OCI-LY1 (cell line): ENCODE results near the gene CPNE1.

Experiments
- H2AFZ ChIP-seq: fragments of 200-600 bp; sonication (generic), shearing (Covaris generic); 2 replicates; pipeline ENCODE4 v1.6.0; 2014; ENCODE audit warnings: antibody characterized with exemption, mild to moderate bottlenecking, low read length
- H3F3A ChIP-seq: fragments of 200-600 bp; sonication (generic), shearing (Covaris generic); 2 replicates; pipeline ENCODE4 v1.6.0; 2014; ENCODE audit warnings: mild to moderate bottlenecking, antibody characterized with exemption, low read length, moderate library complexity; ENCODE audit not compliant: insufficient read depth
- H3K27ac ChIP-seq: fragments of 200-600 bp; sonication (generic); 2 replicates; pipeline ENCODE4 v1.5.1; 2014; ENCODE audit warnings: low read length, mixed run types, mild to moderate bottlenecking, low read depth; ENCODE audit not compliant: poor library complexity, severe bottlenecking
- H3K27me3 ChIP-seq: fragments of 200-600 bp; sonication (generic); 2 replicates; pipeline ENCODE4 v1.6.0; 2014; ENCODE audit warnings: antibody characterized with exemption, mild to moderate bottlenecking, low read length, moderate library complexity; ENCODE audit not compliant: insufficient read depth
- H3K36me3 ChIP-seq: fragments of 200-600 bp; sonication (generic); 2 replicates; pipeline ENCODE4 v1.6.1; 2014; ENCODE audit warnings: mild to moderate bottlenecking, antibody characterized with exemption, low read length, moderate library complexity, mixed read lengths; ENCODE audit not compliant: insufficient read depth
- H3K4me1 ChIP-seq: fragments of 200-600 bp; sonication (generic); 2 replicates; pipeline ENCODE4 v1.5.1; 2014; ENCODE audit warnings: mild to moderate bottlenecking, low read length, moderate library complexity; ENCODE audit not compliant: insufficient read depth, severe bottlenecking
- H3K4me2 ChIP-seq: fragments of 200-600 bp; sonication (generic), shearing (Covaris generic); 2 replicates; pipeline ENCODE4 v1.6.1; 2014; ENCODE audit warnings: low read length
- H3K4me3 ChIP-seq: fragments of 200-600 bp; sonication (generic); 2 replicates; pipeline ENCODE4 v1.5.1; 2014; ENCODE audit warnings: low read length, low read depth, mild to moderate bottlenecking, mixed read lengths; ENCODE audit not compliant: poor library complexity, severe bottlenecking
- H3K79me2 ChIP-seq: fragments of 200-600 bp; shearing (Covaris generic); 2 replicates; pipeline ENCODE4 v1.6.1; 2016; ENCODE audit warnings: mixed run types, low read length, mixed read lengths; ENCODE audit not compliant: insufficient read depth
- H3K9ac ChIP-seq: fragments of 200-600 bp; sonication (generic), shearing (Covaris generic); 2 replicates; pipeline ENCODE4 v1.6.1; 2014; ENCODE audit warnings: mild to moderate bottlenecking, low read length, mixed read lengths
- H3K9me2 ChIP-seq: fragments of 200-600 bp; sonication (generic), shearing (Covaris generic); 2 replicates; pipeline ENCODE4 v1.6.1; 2014; ENCODE audit warnings: low read depth, mild to moderate bottlenecking, low read length, mixed read lengths
- H3K9me3 ChIP-seq: fragments of 200-600 bp; shearing (Covaris generic); 2 replicates; pipeline ENCODE4 v1.6.1; 2014; ENCODE audit warnings: low read length, mixed read lengths
- H4K20me1 ChIP-seq: fragments of 200-600 bp; sonication (generic), shearing (Covaris generic); 2 replicates; pipeline ENCODE4 v1.6.0; 2016; ENCODE audit warnings: mild to moderate bottlenecking, low read length; ENCODE audit not compliant: insufficient read depth
- EZH2 ChIP-seq: fragments of 200-600 bp; sonication (generic), shearing (Covaris generic); IDR thresholded peaks from 2 replicates; pipeline ENCODE4 v1.8.0; 2017; ENCODE audit warnings: borderline replicate concordance, mixed run types, mild to moderate bottlenecking, antibody characterized with exemption, low read length, moderate library complexity, mixed read lengths
- TF ChIP-seq, protein P1 (sequence below): fragments of 200-600 bp; sonication (generic), shearing (Covaris generic); IDR thresholded peaks from 2 replicates; pipeline ENCODE4 v1.5.1; 2017; ENCODE audit warnings: mild to moderate bottlenecking, antibody characterized with exemption, low read length, moderate library complexity, mixed read lengths

Gene CPNE1

DNA sequence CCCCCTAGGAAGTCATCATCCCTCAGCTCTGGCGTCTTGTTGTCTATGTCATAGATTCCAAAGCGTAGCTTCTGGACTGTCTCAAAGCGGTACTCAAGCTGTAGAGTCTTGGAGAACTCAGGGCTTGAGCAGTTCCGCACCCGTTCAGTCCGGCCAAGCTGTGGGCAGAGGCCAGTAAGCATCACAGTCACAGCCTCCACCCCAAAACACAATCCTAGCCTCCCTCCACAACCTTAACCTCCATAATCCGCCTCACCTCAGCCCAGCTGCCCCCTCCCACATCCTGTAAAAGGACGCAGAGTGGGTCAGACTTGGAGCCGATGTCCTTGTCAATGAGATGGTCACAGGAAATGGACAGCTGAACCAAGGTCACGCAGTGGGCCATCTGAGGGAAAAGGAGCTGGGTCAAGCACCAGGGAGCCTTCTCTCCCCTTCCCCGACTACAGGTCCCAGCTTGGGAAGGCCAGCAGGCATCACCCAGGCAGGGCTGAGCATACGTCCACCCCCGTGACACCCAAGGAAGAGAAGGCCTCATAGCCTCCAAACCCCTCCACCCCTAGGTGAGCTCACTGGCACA, 32.1 kb downstream of the CPNE1 start:
- no peak overlapping the region for H3K9ac ChIP-seq
- H3K79me2 ChIP-seq = peaks cover 8% of the 10 kb centered on the region; the same call in 1 of the 2 replicates
- H3K27ac ChIP-seq = no peak overlapping the region
- H3K4me2 ChIP-seq = no peak overlapping the region
- no peaks in the 10 kb centered on the region for H3K4me1 ChIP-seq
- no peaks in the 10 kb centered on the region for H3F3A ChIP-seq
- H3K27me3 ChIP-seq = no peaks in the 10 kb centered on the region
- no peaks in the 10 kb centered on the region for H3K9me3 ChIP-seq
- H3K4me3 ChIP-seq = no peak overlapping the region
- no peaks in the 10 kb centered on the region for H3K9me2 ChIP-seq
- H2AFZ ChIP-seq = no peak overlapping the region
- H4K20me1 ChIP-seq = no peaks in the 10 kb centered on the region
- no peak for TF ChIP-seq EZH2
- TF ChIP-seq, protein P1, sequence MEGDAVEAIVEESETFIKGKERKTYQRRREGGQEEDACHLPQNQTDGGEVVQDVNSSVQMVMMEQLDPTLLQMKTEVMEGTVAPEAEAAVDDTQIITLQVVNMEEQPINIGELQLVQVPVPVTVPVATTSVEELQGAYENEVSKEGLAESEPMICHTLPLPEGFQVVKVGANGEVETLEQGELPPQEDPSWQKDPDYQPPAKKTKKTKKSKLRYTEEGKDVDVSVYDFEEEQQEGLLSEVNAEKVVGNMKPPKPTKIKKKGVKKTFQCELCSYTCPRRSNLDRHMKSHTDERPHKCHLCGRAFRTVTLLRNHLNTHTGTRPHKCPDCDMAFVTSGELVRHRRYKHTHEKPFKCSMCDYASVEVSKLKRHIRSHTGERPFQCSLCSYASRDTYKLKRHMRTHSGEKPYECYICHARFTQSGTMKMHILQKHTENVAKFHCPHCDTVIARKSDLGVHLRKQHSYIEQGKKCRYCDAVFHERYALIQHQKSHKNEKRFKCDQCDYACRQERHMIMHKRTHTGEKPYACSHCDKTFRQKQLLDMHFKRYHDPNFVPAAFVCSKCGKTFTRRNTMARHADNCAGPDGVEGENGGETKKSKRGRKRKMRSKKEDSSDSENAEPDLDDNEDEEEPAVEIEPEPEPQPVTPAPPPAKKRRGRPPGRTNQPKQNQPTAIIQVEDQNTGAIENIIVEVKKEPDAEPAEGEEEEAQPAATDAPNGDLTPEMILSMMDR = no peak
- H3K36me3 ChIP-seq = peaks cover 49% of the 10 kb centered on the region

DNA sequence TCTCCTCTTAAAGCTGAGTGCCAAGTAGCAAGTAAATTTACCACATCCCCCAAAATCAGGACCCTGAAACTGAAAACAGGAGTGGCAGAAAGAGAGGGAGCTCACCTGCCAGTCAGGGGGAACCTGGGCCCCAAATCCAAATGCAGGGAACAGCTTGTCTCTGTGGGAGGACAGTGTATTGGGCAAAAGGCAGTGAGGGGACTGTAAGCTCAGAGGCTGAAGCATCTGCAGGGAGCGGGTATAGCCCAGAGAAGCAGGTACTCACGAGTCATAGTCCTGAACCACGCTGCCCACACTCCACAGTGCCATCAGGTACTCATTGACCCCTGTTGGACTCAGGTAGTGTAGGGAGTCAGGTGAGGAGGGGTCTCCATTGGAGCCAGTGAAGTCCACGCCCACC, 34.1 kb downstream of the CPNE1 start:
- no peaks in the 10 kb centered on the region for H3K9me3 ChIP-seq
- no peaks in the 10 kb centered on the region for H3K4me1 ChIP-seq
- no peaks in the 10 kb centered on the region for H4K20me1 ChIP-seq
- no peak overlapping the region for H3K9ac ChIP-seq
- peaks cover 69% of the 10 kb centered on the region for H3K36me3 ChIP-seq
- no peak overlapping the region for H3K4me2 ChIP-seq
- TF ChIP-seq, protein P1 = no peak
- TF ChIP-seq EZH2 = no peak
- no peaks in the 10 kb centered on the region for H3F3A ChIP-seq
- no peaks in the 10 kb centered on the region for H3K79me2 ChIP-seq
- no peak overlapping the region for H3K4me3 ChIP-seq
- H2AFZ ChIP-seq = no peak overlapping the region
- H3K27me3 ChIP-seq = no peaks in the 10 kb centered on the region
- H3K9me2 ChIP-seq = no peaks in the 10 kb centered on the region
- H3K27ac ChIP-seq = no peak overlapping the region

DNA sequence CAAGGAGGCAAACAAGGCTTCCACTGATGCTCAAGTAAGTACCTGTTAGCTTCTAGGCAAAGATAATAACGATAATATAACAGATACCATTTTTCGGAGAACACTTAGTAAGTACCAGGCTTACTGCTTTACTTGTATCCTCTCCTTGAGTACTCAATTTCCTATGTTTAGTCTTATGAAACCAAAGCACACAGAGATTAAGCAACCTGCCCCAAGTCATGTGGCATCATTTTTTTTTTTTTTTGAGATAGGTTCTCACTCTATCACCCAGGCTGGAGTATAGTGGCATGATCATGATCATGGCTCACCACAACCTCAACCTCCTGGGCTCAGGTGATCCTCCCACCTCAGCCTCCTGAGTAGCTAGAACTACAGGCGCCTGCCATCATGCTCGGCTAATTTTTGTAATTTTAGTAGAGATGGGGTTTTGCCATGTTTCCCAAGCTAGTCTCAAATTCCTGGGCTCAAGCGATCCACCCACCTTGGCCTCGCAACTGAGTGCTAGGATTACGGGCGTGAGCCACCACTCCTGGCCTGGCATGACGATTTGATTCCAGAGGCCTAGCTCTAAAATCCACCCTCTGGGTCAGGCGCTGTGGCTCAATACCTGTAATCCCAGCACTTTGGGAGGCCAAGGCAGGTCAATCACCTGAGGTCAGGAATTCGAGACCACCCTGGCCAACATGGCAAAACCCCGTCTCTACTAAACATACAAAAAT, 35.1 kb downstream of the CPNE1 start:
- peaks cover 79% of the 10 kb centered on the region for H3K36me3 ChIP-seq

More for the DNA sequence above, 35.1 kb downstream of the CPNE1 start:
- H3K9me2 ChIP-seq = no peaks in the 10 kb centered on the region
- H3K4me2 ChIP-seq = no peak overlapping the region
- TF ChIP-seq EZH2 = no peak
- TF ChIP-seq, protein P1 = no peak
- H3K9me3 ChIP-seq = no peaks in the 10 kb centered on the region
- H4K20me1 ChIP-seq = no peaks in the 10 kb centered on the region
- no peaks in the 10 kb centered on the region for H3K79me2 ChIP-seq
- no peaks in the 10 kb centered on the region for H3K4me1 ChIP-seq
- H2AFZ ChIP-seq = no peak overlapping the region
- no peak overlapping the region for H3K4me3 ChIP-seq
- H3F3A ChIP-seq = no peaks in the 10 kb centered on the region
- H3K9ac ChIP-seq = no peak overlapping the region
- no peaks in the 10 kb centered on the region for H3K27me3 ChIP-seq
- H3K27ac ChIP-seq = no peak overlapping the region
